GM18870 (cell line): Measurements from ENCODE around the gene HCN4.
"Not testable (repeated sequence)": the region's sequence is repeated elsewhere in the genome, so short reads cannot be mapped to it uniquely, and the experiment has no call there.

Source experiments
- ATAC-seq: cut with Tn5 transposase; IDR thresholded peaks from one replicate; pipeline ENCODE4 v1.9.1; 2021; ENCODE audit warnings: moderate library complexity; ENCODE audit not compliant: unreplicated experiment

Gene HCN4

DNA sequence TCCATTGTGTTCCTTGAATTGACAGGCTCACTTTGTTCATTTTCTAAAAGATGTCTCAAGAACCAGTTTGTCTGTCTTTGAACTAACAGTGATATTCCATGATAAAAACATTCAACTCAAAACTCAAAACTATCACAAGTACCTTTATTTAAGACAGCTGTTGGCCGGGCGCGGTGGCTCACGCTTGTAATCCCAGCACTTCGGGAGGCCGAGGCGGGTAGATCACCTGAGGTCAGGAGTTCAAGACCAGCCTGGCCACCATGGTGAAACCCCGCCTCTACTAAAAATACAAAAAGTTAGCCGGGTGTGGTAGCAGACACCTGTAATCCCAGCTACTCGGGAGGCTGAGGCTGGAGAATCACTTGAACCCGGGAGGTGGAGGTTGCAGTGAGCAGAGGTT is 68.5 kb downstream of the HCN4 start:
- ATAC-seq: not testable (repeated sequence)

DNA sequence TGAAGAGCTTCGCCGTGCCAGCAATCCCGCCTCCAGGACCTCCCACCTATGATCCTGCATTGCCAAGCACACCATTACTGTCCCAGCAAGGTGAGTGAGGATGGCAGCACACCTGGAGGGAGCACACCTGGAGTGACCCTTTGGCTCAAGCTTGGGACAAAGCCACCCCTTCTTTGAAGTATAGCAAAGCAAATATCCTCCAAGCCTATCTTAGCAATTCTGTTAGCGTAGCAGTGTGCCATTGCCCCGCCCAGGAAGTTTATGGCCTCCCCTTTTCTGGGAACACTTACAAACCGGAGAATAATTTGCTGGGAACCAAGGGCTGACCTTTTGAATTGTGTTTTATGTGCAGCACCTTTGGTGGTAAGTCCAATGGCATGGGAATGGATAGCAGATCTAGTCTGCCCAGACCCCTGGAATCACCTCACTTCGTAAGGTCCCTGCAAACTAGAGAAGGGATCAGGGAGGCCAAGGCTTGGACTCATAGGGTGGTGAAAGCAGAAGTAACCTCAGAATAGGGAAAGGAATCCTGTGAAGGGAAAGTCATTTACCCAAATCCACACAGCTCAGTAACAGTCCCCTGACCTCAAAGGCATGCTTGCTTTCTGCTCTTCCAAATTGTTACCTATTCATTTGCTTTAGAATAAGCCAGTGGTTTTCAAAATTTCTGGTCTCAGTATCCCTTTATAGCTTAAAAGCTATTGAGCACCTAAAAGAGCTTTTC is 70.1 kb downstream of the HCN4 start:
- no peak for ATAC-seq

- ATAC-seq: no peak
Measured at GRCh38 chr15:73296609-73297353, 72.0 kb downstream of the HCN4 start.

- no peak for ATAC-seq
Measured at GRCh38 chr15:73295630-73296286, 73.0 kb downstream of the HCN4 start.

- no peak for ATAC-seq
Measured at GRCh38 chr15:73293773-73294172, 75.0 kb downstream of the HCN4 start.

DNA sequence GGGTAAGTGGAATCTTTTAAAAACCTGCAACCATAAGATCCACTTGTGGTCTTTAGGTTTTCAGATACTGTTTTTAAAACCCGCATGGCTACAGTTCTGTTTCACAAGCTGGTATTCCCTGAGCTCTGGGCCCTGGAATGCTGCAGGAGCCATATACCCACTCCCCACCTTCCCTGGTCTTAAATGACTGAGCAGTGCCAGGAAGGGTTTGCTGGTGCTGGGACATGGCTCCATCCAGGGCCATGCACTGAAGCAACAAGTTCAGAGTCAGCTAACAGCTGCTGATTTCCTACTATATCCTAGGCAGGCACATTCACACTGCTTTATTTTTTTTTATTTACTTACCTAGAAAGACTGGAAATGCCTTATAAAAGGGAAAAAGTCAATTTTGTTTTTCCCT is 77.3 kb downstream of the HCN4 start:
- no peak for ATAC-seq

DNA sequence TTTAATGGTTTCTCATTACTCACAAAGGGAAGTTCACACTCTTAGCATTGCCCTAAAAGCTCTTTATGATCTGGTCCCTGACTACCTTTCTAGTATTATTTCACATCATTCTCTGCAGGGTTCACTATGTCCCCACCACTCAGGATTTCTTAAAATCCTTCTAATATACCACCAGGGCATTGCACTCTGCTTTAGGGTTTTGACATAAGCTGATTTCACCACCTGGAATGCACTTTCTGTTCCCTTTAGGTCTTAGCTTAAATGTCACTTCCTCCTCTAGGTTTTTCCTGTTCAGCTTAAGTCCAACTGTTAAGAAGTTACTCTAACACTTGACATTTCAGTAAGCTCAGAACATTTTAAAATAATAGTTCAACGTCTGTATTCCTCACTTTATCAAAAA is 81.7 kb downstream of the HCN4 start:
- no peak for ATAC-seq

- no peak for ATAC-seq
Measured at GRCh38 chr15:73286311-73286710, 82.4 kb downstream of the HCN4 start.

DNA sequence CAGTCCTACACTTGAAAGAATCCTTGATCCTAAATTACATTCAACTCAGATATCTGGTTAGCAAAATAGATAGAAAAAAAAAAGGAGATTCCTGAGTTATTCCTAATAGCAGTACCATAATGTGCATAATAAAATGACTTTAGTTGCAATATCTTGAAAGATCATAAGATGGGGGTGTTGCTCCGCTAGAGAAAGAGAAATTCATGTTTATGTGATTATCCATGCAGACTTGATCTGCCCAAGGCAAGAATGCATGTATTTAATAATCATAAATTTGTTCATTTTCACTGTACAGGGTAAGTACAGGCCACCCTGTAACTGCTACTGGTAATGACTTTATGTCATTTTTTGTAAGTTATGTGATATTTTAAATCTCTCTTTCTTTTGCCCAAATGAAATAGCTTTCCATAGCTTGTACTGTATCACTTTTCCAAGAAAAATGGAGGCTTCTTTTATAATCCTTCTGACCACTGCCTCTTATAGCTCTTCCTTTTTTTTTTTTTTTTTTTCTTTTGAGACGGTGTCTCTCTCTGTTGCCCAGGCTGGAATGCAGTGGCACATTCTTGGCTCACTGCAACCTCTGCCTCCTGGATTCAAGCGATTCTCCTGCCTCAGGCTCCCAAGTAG is 84.6 kb downstream of the HCN4 start:
- no peak for ATAC-seq

DNA sequence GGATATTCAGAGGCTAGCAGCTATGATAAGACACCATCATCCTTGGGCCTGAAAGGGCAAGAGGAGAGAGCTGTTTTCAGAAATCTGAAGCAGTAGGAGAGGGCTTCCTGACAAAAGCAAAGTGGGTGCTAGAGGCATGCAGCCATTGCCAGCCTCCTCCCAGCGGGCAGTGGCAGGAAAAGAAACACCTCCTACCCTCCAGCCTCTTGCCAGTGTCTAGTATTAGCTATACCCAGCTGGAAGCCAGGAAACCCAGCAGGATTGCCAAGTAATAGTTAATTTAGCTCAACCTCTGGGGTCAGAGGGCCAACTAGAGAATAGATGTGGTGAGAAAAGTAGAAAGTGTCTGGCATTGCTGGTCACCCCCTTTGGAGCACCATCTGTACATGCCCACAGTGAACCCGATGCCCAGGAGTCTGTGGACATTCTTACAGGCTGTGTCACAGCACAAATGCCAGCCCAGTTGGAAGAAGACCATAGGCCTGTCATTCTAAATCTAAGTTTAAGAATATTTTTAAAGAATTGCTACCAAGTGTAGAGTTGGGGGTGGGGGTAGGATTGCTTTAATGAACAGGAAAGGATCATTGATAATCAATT is 85.3 kb downstream of the HCN4 start:
- ATAC-seq: no peak

GRCh38 chr15:73282567-73283365 is 86.0 kb downstream of the HCN4 start:
- no peak for ATAC-seq

DNA sequence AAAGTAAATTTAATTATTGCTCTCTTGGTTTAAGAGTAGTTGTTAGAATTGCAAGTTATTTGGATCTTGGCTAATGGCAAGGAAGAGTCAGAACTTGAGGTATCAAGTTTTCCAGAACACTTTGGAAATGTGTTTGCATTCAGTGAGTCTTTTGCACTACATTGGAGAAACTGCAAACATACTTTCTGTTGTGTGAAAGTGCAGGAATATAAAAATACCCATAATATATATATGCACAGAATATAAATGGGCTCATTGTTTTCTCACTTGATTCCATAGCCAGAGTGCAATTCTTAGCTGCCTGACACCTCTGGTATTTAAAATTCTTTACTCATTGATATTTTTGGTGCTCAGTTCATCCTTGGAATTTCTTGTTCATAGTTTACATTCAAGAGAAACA is 92.9 kb downstream of the HCN4 start:
- no peak for ATAC-seq

DNA sequence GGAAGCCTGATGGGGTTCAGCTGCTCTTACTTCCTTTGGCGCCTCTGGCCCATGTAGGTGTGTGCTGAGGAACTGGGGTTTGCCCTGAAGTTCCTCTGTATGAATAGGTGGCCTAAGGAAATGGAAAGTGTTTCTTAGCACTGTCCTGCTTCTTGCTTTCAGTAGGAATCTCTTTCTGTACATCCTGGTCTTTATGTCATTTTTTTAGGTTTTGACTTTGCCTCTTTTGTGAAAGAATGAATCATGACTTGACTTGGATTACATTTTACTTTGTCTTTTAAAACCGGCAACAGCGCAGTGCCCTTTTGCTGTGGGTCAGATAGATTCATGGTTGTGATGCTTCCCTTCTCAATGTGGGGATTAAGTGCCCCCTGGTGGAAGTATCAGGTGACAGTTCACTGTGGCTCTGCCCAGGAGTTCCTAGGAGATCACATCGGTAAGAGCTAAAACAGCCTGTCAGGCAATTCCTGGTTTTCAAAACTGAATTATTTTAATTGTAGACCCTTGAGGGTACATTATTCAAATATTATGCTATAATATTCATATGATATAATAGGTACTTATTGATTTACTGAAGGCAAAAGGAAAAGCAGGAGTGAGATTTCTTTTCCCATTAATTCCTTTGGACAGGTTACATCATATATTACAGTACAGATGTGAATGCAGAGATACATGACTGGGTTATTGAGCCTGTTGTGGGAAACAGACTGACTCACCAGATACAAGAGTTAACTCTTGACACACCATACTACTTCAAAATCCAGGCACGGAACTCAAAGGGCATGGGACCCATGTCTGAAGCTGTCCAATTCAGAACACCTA is 95.4 kb downstream of the HCN4 start:
- ATAC-seq: no peak

DNA sequence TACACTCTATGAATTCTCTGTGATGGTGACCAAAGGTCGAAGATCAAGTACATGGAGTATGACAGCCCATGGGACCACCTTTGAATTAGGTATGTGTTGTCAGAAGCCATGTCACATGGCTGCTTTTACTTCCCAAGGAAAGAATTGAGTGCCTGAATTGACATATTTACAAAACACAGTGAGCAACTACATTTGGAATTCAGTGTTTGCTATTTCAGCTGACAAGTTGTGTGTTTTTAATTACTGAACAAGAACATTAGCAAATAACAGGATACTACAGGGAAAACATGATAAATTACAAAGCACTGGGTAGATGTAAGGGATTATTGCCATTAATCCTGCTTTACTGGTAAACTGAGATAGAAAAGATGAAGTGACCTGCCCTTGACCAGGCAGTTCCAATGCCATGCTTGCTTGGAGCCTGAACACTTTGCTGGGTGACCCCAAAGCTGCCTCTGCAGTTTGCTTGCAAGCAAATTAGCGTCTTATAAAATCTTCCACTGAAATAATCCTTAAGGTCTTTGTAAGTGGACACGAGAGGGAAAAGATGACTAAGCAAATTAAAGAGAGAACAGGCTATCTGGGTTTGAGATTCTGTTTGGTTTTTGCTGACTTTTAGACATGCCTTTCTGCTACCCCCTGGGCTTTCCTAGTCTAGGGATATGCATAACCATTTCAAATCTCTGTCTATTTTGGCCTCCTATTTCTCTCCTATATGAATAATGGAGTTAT is 98.2 kb downstream of the HCN4 start:
- ATAC-seq: no peak
